ENCODE data around the gene SLC25A34.

SLC25A34 gene

GRCh38 chr1:15703562-15703961 lies 32.5 kb upstream of the SLC25A34 start:
- no peak for TF ChIP-seq JUND (IDR thresholded peaks at IDR 0.05; ENCODE audit: low read depth)
- DNase-seq (ENCODE audit: low read depth in 1 of 2, low spot score in 1 of 2), result no peak
- in situ Hi-C loops (cut with HindIII; ENCODE audit: low pct_unique_long_range_greater_than_20kb, low sequenced_read_pairs), result no loop called here

GRCh38 chr1:15704526-15705183 lies 31.4 kb upstream of the SLC25A34 start:
- TF ChIP-seq JUND (IDR thresholded peaks at IDR 0.05; ENCODE audit: low read depth), result no peak
- in situ Hi-C loops (cut with HindIII; ENCODE audit: low pct_unique_long_range_greater_than_20kb, low sequenced_read_pairs), result no loop called here
- no peak for DNase-seq (ENCODE audit: low read depth in 1 of 2, low spot score in 1 of 2)

DNA sequence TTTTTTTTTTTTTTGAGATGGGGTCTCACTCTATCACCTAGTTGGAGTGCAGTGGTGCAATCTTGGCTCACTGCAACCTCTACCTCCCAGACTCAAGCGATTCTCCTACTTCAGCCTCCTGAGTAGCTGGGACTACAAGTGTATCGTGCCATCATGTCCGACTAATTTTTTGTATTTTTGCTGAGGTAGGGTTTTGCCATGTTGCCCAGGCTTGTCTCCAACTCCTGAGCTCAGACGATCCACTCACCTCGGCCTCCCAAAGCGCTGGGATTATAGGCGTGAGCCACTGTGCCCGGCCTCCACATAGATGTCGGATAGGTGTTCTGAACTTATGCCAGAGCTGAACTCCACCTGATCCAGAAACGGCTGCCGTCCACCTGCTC lies 30.9 kb upstream of the SLC25A34 start:
- in situ Hi-C loops (cut with HindIII; ENCODE audit: low pct_unique_long_range_greater_than_20kb, low sequenced_read_pairs), result no loop called here
- no peak for DNase-seq (ENCODE audit: low read depth in 1 of 2, low spot score in 1 of 2)
- no peak for TF ChIP-seq JUND (IDR thresholded peaks at IDR 0.05; ENCODE audit: low read depth)

- in situ Hi-C loops (cut with HindIII; ENCODE audit: low pct_unique_long_range_greater_than_20kb, low sequenced_read_pairs), result no loop called here
- no peak for TF ChIP-seq JUND (IDR thresholded peaks at IDR 0.05; ENCODE audit: low read depth)
- DNase-seq (ENCODE audit: low read depth in 1 of 2, low spot score in 1 of 2), result no peak
These were observed 29.3 kb upstream of the SLC25A34 start for GRCh38 chr1:15706751-15707150.

DNA sequence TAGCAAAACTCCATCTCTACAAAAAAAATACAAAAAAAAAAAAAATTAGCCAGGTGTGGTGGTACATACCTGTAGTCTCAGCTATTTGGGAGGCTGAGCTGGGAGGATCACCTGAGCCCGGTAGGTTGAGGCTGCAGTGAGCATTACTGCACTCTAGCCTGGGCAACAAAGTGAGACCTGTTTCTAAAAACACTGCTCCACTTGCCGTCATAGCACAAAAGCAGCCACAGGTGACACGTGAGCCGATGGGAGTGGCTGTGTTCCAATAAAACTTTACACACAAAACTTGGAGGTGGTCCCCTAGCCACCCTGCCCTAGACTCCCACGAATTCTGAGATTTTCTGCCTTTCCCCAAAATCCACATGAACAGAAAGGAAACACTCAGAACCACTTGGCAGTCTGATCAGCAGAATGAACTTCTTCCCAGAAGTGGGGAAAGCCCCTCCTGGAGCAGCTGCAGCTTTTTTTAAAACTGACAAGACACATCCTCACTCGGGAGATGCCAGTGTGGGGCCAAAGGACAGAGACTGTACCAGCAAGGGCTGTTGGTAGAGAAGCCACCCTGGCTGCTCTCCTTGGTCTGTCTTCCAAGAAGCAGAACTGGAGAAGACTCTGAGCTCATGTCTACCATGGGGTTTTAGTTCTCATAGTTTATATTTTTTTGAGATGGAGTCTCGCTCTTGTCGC lies 28.7 kb upstream of the SLC25A34 start:
- in situ Hi-C loops (cut with HindIII; ENCODE audit: low pct_unique_long_range_greater_than_20kb, low sequenced_read_pairs), result no loop called here
- TF ChIP-seq JUND (IDR thresholded peaks at IDR 0.05; ENCODE audit: low read depth), result no peak
- no peak for DNase-seq (ENCODE audit: low read depth in 1 of 2, low spot score in 1 of 2)

- DNase-seq (ENCODE audit: low read depth in 1 of 2, low spot score in 1 of 2), result no peak
- in situ Hi-C loops (cut with HindIII; ENCODE audit: low pct_unique_long_range_greater_than_20kb, low sequenced_read_pairs), result no loop called here
- TF ChIP-seq JUND (IDR thresholded peaks at IDR 0.05; ENCODE audit: low read depth), result no peak
These were observed 27.4 kb upstream of the SLC25A34 start for GRCh38 chr1:15708486-15709137.

DNA sequence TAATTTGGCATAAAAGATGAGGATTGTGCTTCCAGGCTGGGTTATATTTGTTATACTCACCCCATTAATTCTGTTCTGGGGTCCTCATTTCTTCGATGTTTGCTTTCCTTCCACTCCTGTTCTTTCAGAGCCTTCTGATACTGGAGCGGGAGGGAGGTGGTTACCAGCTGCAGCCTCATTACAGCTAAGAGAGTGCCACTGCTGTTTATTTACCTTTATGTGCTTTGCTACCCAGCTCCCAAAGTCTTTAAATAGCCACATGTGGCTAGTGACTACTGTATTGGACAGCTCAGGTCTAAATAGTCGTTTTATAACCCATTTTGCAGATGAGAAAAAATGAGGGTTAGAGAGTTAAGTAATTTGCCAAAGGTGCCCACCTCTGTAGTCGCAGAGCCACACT lies 26.8 kb upstream of the SLC25A34 start:
- no peak for TF ChIP-seq JUND (IDR thresholded peaks at IDR 0.05; ENCODE audit: low read depth)
- DNase-seq (ENCODE audit: low read depth in 1 of 2, low spot score in 1 of 2), result no peak

GRCh38 chr1:15712168-15712567 lies 23.9 kb upstream of the SLC25A34 start:
- no peak for DNase-seq (ENCODE audit: low read depth in 1 of 2, low spot score in 1 of 2)
- TF ChIP-seq JUND (IDR thresholded peaks at IDR 0.05; ENCODE audit: low read depth), result no peak
- in situ Hi-C loops (cut with HindIII; ENCODE audit: low pct_unique_long_range_greater_than_20kb, low sequenced_read_pairs), result no loop called here

More for the DNA sequence above, 26.8 kb upstream of the SLC25A34 start:
- in situ Hi-C loops (cut with HindIII; ENCODE audit: low pct_unique_long_range_greater_than_20kb, low sequenced_read_pairs), result no loop called here

- in situ Hi-C loops (cut with HindIII; ENCODE audit: low pct_unique_long_range_greater_than_20kb, low sequenced_read_pairs), result no loop called here
- no peak for DNase-seq (ENCODE audit: low read depth in 1 of 2, low spot score in 1 of 2)
- TF ChIP-seq JUND (IDR thresholded peaks at IDR 0.05; ENCODE audit: low read depth), result no peak
These were observed 21.5 kb upstream of the SLC25A34 start for GRCh38 chr1:15714406-15715136.

- DNase-seq (ENCODE audit: low read depth in 1 of 2, low spot score in 1 of 2), result no peak
- TF ChIP-seq JUND (IDR thresholded peaks at IDR 0.05; ENCODE audit: low read depth), result no peak
- in situ Hi-C loops (cut with HindIII; ENCODE audit: low pct_unique_long_range_greater_than_20kb, low sequenced_read_pairs), result no loop called here
These were observed 18.5 kb upstream of the SLC25A34 start for GRCh38 chr1:15717418-15718125.

DNA sequence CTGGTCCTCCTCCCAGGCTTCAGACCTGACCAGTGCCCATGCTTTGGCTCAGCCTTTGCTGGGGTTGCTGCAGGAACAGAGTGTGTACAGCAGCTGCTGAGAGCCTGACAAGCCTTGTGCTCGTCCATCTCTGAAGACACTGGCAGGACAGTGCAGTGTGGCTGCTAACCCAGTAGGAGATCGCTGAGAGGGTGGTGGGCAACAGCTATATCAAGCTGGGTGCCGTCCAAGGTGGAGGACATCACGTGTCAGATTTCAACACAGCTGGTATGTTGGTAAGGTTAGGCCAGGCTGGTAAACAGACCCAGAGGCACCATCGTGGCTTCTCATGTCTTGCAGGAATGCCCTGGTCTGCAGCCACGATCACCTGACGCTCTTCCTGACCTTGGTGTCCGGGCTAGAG lies 17.9 kb upstream of the SLC25A34 start:
- no peak for TF ChIP-seq JUND (IDR thresholded peaks at IDR 0.05; ENCODE audit: low read depth)
- no peak for DNase-seq (ENCODE audit: low read depth in 1 of 2, low spot score in 1 of 2)
- in situ Hi-C loops (cut with HindIII; ENCODE audit: low pct_unique_long_range_greater_than_20kb, low sequenced_read_pairs), result no loop called here

DNA sequence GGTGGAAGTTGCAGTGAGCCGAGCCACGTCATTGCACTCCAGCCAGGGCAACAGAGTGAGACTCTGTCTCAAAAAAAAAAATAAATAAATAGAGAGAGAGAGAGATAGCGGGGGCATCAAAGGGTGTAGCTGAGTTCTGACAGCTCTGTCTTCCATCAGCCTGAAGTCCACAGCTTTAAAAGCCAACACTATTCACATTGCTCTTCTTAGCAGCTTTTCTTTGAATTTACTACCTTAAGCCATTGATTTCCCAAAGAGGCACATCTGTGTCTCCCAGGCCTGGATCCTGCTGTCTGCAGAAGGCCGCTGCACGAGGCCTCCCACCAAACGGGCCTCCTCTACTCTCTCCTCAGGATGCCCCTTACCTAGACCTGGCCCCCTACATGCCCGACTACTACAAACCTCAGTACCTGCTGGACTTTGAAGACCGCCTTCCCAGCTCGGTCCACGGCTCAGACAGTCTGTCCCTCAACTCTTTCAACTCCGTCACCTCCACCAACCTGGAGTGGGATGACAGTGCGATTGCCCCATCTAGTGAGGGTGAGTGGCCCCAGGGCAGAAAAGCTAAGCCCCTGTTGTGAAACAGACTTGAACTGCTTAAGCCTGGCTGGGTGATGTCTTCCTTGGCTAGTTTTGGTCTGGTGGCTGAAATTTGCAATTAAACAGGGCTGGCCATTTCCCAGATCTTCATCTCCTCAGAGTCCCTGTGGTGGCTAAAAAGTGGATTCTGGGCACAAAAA lies 16.5 kb upstream of the SLC25A34 start:
- no peak for DNase-seq (ENCODE audit: low read depth in 1 of 2, low spot score in 1 of 2)
- in situ Hi-C loops (cut with HindIII; ENCODE audit: low pct_unique_long_range_greater_than_20kb, low sequenced_read_pairs), result no loop called here
- no peak for TF ChIP-seq JUND (IDR thresholded peaks at IDR 0.05; ENCODE audit: low read depth)

All from T47D (cell line).